Stimulated activated CD4-positive, alpha-beta T cell treated with anti-CD3 and anti-CD28 coated beads, Interleukin-1b, Interleukin-23, amount 100 ng/mL, for 1 hour (primary cell): ENCODE data around the gene MIOS.
A peak's percentile ranks its signal among the peaks of the same experiment; 100 is the strongest.

Experiments
- DNase-seq, 2 donors: peaks; one replicate each; pipeline ENCODE4 v3.0.0-alpha.2; 2020; ENCODE audit warnings: low read depth in 2 of 2

MIOS gene

DNA sequence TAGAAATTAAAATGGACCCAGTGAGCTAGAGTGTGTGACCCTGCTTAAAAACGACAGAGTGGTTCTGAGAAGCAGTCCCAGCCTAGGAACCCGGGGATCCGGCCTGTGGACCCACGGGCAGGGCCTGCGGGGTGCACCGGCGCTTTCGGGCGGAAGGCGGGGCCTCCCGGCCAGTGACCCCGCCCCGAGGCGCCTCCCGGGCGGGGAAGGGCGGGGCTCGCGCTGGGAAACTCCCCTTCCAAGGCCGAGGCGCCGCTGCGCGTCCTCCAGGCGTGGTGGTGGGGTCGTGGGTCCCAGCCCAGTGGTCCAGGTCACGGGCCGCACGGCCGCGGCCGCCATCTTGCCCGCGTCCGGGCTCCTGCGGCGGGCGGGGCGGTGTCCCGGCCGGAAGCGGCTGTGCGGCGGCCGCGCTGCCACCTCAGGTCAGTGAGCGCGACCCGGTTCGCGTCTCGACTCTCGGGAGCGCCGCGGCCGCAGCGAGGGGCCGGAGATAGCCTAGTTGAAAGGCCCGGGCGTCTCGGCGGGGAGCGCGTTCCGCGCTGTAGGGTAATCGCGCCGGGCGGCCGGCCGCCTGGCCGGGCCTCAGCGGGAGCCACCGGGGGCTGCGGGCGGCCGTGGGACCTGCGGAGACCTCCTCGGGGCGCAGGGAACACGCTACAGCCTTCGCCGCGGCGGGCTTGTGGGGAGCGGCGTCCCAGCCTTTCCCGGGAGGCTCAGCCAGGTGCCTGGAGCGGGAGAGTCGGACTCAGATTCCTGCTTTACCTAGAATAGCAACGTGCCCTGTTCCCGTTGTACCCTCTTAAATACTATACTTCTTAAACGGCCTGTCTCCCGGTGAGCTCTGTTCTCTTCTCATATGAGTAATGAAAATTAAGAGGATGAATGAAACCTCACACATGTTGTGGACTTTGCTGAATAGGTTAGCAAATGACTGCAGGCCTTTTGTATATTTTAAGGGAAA is at the start of gene MIOS:
TSS of gene MIOS (plus strand) at position 234 of the 961 bp plus-strand sequence. CDS start 5,592 bp downstream, outside the sequence.
- DNase-seq: peak; percentile 66 to 69

DNA sequence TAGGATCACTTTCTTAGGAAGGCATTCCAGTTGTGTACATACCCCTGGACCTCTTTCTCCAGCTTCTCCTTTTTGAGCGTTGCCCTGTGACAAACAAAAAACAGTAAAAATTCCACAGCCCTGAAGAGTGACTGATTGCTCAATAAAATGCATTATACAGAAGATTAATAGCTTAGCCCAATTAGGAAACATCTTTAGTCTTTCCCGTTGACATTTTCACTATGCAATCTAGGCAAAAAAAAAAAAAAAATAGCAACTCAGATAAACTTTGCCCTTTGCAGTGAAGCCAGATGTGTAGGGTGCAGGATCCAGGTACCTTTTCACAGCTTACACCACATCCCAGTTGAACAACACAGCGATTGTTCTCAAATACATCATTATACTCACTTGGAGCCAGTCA is 48.9 kb upstream of the MIOS start:
- no peak for DNase-seq

DNA sequence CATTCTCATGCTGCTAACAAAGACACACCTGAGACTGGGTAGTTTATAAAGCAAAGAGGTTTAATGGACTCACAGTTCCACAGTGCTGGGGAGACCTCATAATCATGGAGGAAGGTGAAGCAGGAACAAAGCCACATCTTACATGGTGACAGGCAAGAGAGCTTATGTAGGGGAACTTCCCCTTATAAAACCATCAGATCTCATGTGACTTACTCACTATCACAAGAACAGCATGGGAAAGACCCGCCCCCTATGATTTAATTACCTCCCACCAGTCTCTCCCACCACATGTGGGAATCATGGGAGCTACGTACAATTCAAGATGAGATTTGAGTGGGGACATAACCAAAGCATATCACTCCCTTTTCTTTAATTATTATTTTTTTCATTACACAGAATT is 47.6 kb upstream of the MIOS start:
- no peak for DNase-seq

DNA sequence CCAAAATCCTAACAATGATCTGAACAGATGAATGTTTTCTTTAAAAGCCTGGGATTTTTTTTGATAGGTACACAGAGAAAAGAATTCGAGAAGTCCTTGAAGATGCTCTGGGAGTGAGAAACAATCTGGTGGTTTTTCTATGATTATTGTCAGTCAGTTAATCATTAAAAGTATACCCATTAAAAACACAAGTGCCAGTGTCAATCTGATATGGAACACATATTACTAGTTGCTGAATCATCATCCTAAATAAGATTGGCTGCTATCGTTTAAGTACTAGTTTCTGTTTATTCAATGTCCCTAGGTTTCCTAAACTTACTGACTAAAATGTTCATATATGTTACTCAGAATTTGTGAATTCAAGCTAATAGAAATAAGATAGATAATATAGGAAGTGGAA is 47.2 kb upstream of the MIOS start:
- no peak for DNase-seq

DNA sequence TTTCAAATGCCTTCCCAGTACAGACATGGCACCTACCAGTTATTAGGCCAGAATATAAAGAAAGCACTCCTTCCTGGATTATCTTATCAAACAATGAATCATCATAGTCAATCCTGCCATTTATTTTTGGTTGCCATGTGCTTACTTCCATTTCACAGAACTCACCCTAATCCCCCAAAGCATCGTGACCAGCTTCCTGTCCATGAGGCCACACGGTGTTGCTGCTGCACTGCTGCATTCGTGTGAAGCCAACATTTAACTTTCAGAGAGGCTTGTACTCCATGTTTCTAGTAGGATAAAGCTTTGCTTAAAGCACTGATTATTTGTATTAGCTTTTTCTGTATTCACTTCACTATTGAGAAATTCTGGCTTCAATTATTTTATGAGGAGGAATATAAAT is 45.4 kb upstream of the MIOS start:
- no peak for DNase-seq

DNA sequence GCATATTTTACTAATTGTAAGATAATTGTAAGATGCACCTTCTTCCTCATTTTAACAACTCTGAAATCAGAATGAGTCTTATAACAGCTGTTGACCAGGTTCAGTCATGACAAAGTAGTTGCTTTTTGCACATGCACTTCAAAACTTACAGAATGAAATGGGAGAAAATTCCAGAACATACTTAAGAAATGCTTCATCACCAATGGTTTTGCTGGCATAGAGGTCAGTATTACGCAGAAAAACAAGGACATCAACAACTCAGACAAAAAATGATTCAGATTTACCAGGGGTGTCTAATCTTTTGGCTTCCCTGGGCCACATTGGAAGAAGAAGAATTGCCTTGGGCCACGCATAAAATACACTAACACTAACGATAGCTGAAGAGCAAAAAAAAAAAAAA is 44.3 kb upstream of the MIOS start:
- no peak for DNase-seq

DNA sequence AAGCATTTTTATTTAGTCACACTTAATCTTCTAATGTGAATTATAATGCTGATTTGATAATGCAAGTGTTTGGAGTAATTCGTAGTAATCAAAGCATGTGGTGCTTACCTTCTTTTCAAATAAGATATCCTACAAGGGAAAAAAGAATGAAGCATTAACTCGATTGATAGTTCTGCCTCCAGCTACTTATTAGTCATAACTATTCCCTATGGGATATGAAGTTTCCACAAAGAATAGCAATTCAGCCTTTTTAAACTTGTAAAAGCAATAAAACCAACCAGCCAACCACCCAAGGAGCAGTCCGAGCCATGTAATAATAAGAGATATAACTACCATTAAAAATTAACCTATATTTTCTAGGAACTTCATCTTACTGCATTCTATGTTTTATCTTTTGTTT is 42.6 kb upstream of the MIOS start:
- DNase-seq: no peak

DNA sequence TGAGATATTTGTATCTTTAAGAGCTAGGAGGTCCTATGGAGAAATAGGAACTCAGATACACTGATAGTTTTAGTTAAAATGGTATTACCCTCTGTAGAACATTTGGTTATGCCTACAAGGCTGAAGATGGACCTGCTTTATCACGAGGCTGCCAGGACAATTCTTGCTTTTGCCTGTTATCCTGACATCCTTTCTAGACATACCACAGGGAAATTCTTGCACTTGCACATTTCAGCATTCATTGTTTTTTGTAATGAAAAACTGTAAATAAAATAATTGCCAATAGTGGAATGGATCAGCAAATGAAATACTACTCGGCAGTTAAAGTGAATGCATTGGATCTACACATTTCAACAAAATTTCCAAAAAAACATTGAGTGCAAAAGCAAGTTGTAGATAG is 40.7 kb upstream of the MIOS start:
- no peak for DNase-seq

DNA sequence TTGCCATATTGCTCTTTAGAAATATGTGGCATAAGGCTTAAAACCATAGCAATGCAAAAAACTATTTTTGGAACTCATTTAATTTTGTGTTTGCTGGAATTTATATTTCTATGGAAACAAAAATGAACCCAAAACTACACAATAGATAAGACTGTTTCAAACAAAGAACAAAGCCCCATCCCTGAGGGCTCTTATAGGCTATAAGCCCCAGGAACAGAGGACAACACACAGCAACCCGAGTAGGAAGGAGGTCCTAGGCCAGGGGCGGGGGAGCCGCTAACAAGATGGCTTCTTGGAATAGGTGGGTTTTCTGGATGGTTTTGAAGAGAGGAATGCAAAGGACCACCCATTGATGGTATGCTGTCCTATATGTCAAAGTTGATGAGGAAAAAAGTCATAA is 39.6 kb upstream of the MIOS start:
- DNase-seq: no peak

DNA sequence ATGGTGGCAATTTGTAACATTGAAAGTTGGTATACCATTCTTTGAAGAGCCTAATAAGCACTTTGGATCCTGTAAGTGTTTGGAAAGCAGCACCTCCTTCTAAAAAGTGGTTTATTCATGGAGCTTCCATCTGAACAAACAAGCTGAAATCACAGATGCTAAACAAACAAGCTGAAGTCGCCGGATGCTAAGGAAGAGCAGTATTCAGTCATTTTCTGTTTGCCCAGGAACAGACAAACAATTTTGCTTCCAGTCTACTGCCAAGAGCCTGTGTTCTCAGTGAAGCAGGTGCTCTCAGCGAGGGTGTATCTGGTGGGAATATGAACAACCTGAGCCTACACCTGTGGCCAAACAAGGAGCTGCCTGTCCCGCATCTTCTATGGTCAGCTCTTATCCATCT is 37.4 kb upstream of the MIOS start:
- no peak for DNase-seq

DNA sequence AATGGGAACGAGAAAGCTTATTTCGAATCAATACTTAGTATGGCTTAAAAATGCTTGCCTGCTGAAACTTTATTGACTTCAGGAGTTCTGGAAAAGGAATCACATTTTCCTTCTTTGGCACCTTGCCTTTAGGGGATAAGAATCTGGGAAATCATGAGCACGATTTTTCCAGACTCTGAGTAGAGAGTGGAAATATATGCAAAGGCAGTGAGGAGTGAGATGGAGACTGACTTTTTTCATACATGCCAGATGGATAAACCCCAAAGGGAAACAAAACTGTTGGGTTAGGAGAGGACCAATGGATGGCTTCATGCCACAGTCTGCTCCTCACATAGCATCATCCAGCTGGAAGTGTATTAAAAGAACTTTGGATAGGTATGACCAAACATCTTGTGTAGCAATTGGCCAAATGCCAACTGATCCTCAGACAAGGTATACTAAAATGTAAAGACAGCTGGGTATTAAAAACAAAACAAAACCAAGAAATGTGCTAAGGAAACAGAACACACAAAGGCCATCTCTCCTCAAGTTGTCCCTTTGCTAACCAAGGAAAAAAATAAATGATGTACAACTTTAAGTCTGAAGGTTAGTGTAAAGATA is 32.8 kb upstream of the MIOS start:
- DNase-seq: no peak

DNA sequence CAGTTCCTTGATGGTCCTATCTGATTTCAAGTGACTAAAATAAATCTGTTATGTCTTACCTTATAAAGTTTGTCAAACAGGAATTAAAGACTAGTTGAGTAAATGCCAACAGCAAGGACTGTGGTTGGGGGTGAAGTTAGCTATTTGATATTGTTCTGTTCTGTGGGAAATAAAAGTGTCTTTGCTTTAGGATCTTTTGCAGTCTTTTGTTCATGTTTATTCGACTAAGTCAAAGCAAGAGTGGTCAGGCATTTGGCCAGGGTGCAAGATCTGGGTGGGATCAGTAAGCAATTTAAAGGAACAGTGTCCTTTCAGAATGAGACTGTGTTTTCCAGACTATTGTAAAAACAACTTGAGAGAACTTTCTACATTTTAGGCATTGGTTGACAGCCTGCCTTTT is 31.0 kb upstream of the MIOS start, which contains the start of gene COL28A1:
TSS of gene COL28A1 (minus strand) at position 183 of the 400 bp plus-strand sequence. CDS start 2,998 bp downstream, outside the sequence.
- no peak for DNase-seq

DNA sequence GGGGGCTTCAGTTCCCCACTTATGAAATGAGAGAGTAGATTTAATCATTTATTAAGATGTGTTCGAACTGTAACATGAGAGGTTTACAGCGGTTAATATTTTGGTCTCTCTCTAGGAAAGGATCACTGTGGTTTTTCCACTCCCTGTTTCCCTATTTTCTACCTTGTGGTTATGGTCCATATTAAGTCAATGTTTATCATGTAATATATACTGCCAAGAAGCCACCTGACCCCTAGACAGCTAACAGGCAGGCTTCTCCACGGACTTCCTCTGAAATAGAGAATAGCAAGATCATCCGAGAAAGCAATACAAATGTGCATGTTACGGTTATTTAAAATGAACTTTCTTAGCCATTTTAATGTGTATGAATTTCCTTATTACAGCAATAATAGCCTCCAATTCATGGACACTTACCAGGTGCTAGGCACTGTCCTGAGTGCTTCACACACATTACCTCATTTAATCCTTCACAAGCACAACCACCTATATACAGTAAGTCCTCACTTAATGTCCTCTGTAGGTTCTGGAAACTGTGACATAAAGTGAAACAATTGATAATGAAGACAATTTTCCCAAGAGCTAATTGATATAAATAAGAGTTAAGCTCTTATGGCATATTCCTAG is 30.2 kb upstream of the MIOS start:
- DNase-seq: no peak

DNA sequence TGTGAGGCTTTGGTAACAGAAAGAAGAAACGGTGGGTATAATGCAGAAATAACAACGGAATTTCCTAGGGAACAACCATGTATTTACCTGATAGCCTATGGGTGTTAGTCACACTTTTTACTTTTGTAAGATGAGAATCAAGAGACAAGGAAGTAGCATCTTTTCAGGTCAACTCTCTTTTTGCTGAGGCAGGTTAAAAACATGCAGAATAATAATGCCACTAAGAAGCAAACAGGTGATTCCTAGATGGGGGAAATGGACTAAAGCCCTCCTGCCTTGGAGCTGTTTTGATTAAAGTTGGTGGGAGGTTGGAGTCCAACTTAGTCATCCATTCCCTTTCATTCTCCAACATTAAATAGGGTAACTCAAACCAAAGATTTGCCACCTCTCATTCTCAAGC is 29.0 kb upstream of the MIOS start:
- DNase-seq: no peak

DNA sequence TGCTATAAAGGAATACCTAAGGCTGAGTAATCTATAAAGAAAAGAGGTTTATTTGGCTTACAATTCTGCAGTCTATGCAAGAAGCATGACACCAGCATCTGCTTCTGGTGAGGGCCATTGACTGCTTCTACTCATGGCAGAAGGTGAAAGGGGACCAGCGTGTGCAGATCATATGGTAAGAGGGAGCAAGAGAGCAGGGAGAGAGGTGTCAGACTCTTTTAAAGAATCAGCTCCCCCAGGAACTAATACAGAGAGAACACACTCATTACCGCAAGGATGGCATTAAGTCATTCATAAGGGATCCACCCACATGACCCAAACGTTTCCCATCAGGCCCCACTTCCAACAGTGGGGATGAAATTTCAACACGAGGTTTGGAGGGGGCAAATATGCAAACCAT is 27.5 kb upstream of the MIOS start:
- no peak for DNase-seq

DNA sequence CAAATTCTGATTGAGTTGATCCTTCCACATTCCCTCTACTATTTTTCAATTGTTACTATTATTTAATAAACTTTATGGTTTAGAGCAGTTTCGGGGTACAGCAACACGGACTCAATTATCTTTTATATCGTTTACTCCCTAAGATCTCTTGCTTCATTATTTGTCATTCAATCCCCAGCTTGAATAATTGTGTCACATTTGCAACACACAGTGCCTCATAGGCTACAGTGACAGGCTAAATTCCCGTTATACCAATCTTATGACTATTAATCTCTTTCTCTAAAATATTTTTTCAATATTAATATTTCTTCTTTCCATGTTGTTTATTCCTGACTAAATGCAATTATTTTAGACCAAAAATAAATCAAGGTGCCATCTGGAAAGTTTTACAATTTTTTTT is 27.0 kb upstream of the MIOS start:
- no peak for DNase-seq

DNA sequence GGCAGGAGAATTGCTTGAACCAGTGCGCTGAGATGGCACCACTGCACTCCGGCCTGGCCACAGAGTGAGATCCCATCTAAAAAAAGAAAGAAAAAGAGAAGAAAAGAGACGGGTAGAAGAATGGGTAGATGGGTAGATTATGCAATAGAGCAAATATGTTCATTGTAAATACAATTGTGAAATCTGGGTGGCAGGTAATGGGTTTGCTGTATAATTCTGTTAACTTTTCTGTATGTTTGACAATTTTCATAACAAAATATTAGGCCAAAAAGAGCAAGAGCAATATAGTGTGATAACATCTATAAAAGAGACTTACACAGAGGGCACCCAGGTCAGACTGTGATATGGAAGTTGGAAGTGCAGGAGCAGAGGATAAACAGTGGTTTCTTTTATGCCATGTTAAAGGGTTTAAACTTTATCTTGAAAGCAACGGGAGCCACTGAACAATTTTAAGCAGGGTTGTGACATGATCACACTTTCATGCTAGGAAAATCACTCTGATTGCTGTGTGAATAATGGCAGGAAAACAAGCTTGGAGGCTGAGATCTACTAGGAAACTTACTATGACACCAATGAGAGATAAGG is 24.3 kb upstream of the MIOS start:
- no peak for DNase-seq

DNA sequence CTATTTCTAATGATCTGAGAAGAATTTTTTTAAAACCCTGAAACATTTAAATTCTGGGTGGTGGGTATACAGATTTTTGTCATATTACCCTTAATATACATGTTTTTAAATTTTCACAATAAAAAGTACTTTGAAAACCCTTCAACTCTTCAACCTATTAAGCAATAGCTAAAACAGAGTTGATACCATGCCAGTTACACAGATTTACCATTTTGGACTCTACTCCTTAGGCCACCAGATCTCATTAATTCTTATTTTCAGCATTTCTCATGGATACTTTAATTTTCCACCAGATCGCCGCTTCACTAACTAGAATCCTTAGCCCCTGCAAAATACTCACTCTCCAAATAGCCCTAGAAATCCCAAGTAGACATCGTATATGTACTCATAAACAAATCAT is 18.3 kb upstream of the MIOS start:
- DNase-seq: no peak

DNA sequence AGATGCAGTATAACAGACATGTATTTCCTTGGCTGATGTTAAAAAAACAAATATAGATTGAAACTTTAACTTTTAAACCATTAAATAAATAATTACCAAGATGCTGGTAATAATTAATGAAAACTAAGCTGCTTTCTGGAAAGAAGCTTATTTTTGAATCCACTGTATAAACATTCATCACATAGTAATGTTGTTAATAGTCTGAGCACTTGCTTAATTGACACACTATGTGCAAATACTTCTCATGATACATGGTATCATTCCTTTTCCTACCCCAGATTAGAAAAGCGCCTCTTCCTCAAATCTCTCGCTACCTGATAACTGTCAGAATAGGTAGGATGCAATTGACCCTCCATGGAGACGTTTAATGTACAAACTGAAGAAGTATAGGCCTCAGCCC is 16.0 kb upstream of the MIOS start:
- DNase-seq: no peak

DNA sequence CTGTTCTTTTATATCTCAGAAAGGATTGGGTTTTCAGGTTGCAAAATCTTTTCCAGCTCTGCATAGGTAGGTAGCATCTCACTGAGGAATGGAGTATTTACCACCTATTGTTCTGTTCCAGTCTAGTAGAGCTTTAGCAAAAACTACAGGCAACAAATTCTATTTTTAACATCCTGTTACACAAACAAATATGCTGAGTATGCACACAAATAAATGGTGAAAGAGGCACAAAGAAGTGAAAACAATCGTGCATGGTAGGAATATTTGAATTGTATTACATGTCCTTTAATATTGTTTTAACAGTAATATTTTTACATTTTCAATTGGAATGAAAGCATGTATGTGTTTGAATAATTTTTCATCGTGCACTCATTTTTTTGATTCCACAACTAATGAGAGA is 14.5 kb upstream of the MIOS start:
- no peak for DNase-seq

DNA sequence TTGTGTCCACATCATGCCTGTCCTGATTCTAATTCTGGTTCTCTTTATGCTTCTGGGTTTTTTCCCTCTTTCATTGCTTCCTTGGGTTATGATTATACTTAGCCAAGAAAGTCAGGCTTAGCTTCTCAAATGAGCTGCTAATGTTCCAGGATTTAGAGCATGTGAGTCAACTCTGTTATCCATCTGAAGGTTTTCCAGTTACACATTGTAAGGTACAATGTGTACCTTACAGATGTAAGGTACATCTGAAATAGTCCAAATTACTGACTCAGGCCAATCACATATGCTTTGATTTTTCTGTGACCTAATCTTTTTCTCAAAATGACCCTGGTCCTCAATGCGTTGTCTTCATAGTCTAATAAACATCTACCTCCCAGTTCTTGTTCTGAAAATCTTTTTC is 13.3 kb upstream of the MIOS start:
- no peak for DNase-seq

DNA sequence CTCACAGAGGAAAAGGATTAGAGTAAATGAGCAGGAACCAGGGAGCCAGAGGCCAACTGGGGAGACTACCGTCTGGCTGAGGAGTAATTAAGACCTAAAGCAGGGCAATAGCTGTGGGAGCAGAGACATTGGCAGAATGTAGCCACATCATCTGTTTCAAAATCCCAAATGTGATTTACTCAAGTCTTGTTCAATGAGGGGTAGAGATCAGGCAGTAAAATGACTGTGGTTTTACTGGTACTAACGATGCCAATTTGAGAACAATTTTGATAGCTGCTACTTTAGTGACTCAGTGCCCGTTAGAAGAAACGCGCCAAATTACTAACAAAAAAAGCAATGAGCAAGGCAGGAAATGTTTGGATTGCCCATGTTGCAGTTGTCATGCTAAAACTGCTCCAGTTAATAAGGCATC is 12.7 kb upstream of the MIOS start:
- DNase-seq: no peak
